ENCODE results near the gene DEFB123. TPM values are rescaled to one million over a fixed set of nuclear protein-coding genes. Genes with fewer than 3 reads are reported as not detected.

Gene DEFB123
- total RNA-seq, 1 donor from 2014 or later: not detected

DNA sequence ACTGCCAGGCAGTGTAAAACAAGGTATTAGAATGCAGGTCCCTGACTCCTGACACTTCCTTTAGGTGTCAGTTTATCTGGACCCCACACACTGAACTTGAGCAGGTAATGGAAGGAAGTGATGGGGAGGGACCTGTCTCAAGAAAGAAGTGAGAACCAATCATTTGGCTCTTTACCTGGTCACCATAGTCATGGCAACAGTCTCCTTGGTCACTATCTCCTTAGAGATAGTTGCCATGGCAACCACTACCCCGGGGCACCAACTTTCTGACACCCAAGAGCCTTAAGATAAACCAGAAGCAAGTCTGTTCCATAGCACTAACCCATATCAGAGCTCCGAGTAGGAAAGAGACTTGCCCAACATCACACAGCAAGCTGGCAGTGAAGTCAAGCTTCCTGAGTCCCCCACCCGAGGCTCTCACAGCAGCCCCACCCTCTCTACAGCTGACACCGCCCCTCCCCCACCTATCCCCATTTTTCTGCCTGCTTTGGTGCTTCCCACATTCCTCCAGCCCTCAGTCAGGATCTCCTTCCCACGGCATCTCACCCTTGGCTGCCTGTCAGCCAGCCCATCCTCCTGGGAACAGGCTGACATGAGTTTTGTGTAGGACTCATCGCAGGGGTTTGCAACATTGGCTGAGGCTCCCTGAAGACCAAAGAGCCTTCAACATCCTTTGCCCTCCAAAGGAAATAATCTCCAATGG lies 57.6 kb downstream of the DEFB123 start:
- no peak overlapping the region for H3K4me3 Mint-ChIP-seq (ENCODE audit: low read depth)
- DNase-seq (ENCODE audit: low spot score, unreplicated experiment): no peak
- H3K27me3 Mint-ChIP-seq: peaks cover 15% of the 10 kb centered on the region
- H3K4me1 Mint-ChIP-seq (ENCODE audit: low read depth): no peaks in the 10 kb centered on the region
- no peak overlapping the region for H3K27ac Mint-ChIP-seq
- TF ChIP-seq, protein P1, sequence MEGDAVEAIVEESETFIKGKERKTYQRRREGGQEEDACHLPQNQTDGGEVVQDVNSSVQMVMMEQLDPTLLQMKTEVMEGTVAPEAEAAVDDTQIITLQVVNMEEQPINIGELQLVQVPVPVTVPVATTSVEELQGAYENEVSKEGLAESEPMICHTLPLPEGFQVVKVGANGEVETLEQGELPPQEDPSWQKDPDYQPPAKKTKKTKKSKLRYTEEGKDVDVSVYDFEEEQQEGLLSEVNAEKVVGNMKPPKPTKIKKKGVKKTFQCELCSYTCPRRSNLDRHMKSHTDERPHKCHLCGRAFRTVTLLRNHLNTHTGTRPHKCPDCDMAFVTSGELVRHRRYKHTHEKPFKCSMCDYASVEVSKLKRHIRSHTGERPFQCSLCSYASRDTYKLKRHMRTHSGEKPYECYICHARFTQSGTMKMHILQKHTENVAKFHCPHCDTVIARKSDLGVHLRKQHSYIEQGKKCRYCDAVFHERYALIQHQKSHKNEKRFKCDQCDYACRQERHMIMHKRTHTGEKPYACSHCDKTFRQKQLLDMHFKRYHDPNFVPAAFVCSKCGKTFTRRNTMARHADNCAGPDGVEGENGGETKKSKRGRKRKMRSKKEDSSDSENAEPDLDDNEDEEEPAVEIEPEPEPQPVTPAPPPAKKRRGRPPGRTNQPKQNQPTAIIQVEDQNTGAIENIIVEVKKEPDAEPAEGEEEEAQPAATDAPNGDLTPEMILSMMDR (IDR thresholded peaks at IDR 0.05; ENCODE audit: unreplicated experiment): no peak
- H3K9me3 Mint-ChIP-seq (ENCODE audit: low read depth): peaks cover 16% of the 10 kb centered on the region
- no peaks in the 10 kb centered on the region for H3K36me3 Mint-ChIP-seq (ENCODE audit: insufficient read depth)

Other genes with a start within 250 kb of the DEFB123 start
- gene DEFB115, start 183.0 kb upstream of the DEFB123 start, total RNA-seq: not detected in 2 replicates
- not detected in 2 replicates for gene DEFB116, start 132.0 kb upstream of the DEFB123 start, total RNA-seq
- gene DEFB118, start 72.0 kb upstream of the DEFB123 start, total RNA-seq: not detected in 2 replicates
- not detected in 2 replicates for gene DEFB119, start 50.0 kb upstream of the DEFB123 start, total RNA-seq
- gene DEFB121, start 34.4 kb upstream of the DEFB123 start, total RNA-seq: not detected in 2 replicates
- gene DEFB124, start 34.5 kb downstream of the DEFB123 start, total RNA-seq: not detected in 2 replicates
- gene REM1, start 34.7 kb downstream of the DEFB123 start, total RNA-seq: not detected in 2 replicates
- gene HM13, start 73.8 kb downstream of the DEFB123 start, total RNA-seq: 211 and 217 TPM in 2 replicates
- 322 and 326 TPM in 2 replicates for gene ID1, start 164.7 kb downstream of the DEFB123 start, total RNA-seq
- not detected in 2 replicates for gene COX4I2, start 197.3 kb downstream of the DEFB123 start, total RNA-seq

All from progenitor cell of endocrine pancreas (in vitro differentiated cells).